PC-9 (cell line): ENCODE measurements around the gene FOXD2. TPM values are rescaled to one million over a fixed set of nuclear protein-coding genes. Genes with fewer than 3 reads are reported as not detected.

ENCODE experiments used
- Bru-seq: library from RNA; stranded (reverse); fragments of 400-500 nt; gene quantifications from one replicate; lab custom pipeline; 2021; lab: Mats Ljungman, UMichigan
- BruChase-seq, 2 experiments: library from RNA; stranded (reverse); fragments of 400-500 nt; gene quantifications; one replicate each; lab custom pipeline; 2021; lab: Mats Ljungman, UMichigan
- BruUV-seq: library from RNA; stranded (reverse); fragments of 400-500 nt; replicated peaks from 2 replicates; lab custom pipeline; 2021; lab: Mats Ljungman, UMichigan
- CTCF ChIA-PET: fragments of 300-600 bp; sonication (Branson Sonifier 250); formaldehyde crosslinking; loops from one replicate; lab custom pipeline; 2022; ENCODE audit warnings: antibody characterized with exemption; lab: Charles Lee
- POLR2A ChIA-PET: fragments of 300-600 bp; sonication (Branson Sonifier 250); formaldehyde crosslinking; loops from one replicate; lab custom pipeline; 2022; ENCODE audit warnings: antibody characterized with exemption; ENCODE audit not compliant: unreplicated experiment; lab: Charles Lee
- DNase-seq, 2 experiments: peaks; one replicate each; pipeline versions ENCODE4 v3.0.0 to v3.0.0-alpha.2; 2015 to 2022; ENCODE audit warnings: mixed read lengths in 1 of 2
- H2AFZ ChIP-seq: fragments of 200-600 bp; sonication (generic); 2 replicates; pipeline ENCODE4 v1.8.1; 2017; ENCODE audit warnings: antibody characterized with exemption
- H3F3A ChIP-seq: fragments of 200-600 bp; sonication (generic); 2 replicates; pipeline ENCODE4 v1.8.1; 2017; ENCODE audit warnings: antibody characterized with exemption, mild to moderate bottlenecking, low read depth; ENCODE audit not compliant: insufficient read depth
- H3K27ac ChIP-seq: fragments of 200-600 bp; sonication (generic); 2 replicates; pipeline ENCODE4 v1.6.1; 2016; ENCODE audit warnings: mixed run types
- H3K27me3 ChIP-seq: fragments of 200-600 bp; sonication (generic); 2 replicates; pipeline ENCODE4 v1.6.1; 2016; ENCODE audit warnings: low read depth, mixed run types; ENCODE audit not compliant: insufficient read depth
- H3K36me3 ChIP-seq: fragments of 200-600 bp; sonication (generic); 2 replicates; pipeline ENCODE4 v1.6.1; 2016; ENCODE audit warnings: low read depth, mixed run types
- H3K4me1 ChIP-seq: fragments of 200-600 bp; sonication (generic); replicated peaks from 2 replicates; pipeline ENCODE4 v1.6.1; 2016; ENCODE audit warnings: mixed run types; ENCODE audit not compliant: insufficient read depth
- H3K4me2 ChIP-seq: fragments of 200-600 bp; sonication (generic); 2 replicates; pipeline ENCODE4 v1.6.1; 2017; ENCODE audit warnings: mixed run types
- H3K4me3 ChIP-seq: fragments of 200-600 bp; sonication (generic); 2 replicates; pipeline ENCODE4 v1.6.1; 2016; ENCODE audit warnings: mixed run types
- H3K79me2 ChIP-seq: fragments of 200-600 bp; sonication (generic); 2 replicates; pipeline ENCODE4 v1.6.1; 2017; ENCODE audit warnings: low read depth, mixed run types
- H3K9me2 ChIP-seq: fragments of 200-600 bp; sonication (generic); 2 replicates; pipeline ENCODE4 v1.8.1; 2017; ENCODE audit warnings: mild to moderate bottlenecking; ENCODE audit not compliant: insufficient read depth
- H3K9me3 ChIP-seq: fragments of 200-600 bp; sonication (generic); 2 replicates; pipeline ENCODE4 v1.8.1; 2016; ENCODE audit warnings: low read depth; ENCODE audit not compliant: insufficient read depth
- H4K20me1 ChIP-seq: fragments of 200-600 bp; sonication (generic); 2 replicates; pipeline ENCODE4 v1.8.1; 2017; ENCODE audit not compliant: insufficient read depth
- EZH2 ChIP-seq: fragments of 200-600 bp; sonication (generic); IDR thresholded peaks from 2 replicates; pipeline ENCODE4 v1.8.0; 2017; ENCODE audit warnings: antibody characterized with exemption, low read depth
- intact Hi-C: fragments of 100-400 bp; cut with micrococcal nuclease; formaldehyde crosslinking; loops from one replicate; pipeline ENCODE4 v1.10.0; 2022; ENCODE audit not compliant: unreplicated experiment
- long read RNA-seq: library from polyadenylated mRNA; stranded (forward); transcript quantifications from one replicate; pipeline ENCODE4 v2.0.0, GENCODE V29; 2022
- total RNA-seq: library from RNA; stranded (reverse); gene quantifications from 2 replicates; pipeline ENCODE4 v1.2.3, GENCODE V29; 2021
- TF ChIP-seq, protein P1 (sequence below): fragments of 200-600 bp; sonication (generic); conservative IDR thresholded peaks from 2 replicates; pipeline ENCODE4 v1.6.1; 2017; ENCODE audit warnings: mixed run types, antibody characterized with exemption, mild to moderate bottlenecking, moderate library complexity

The FOXD2 gene
- total RNA-seq (0.35 and 0.48 TPM in 2 replicates), Bru-seq, nascent RNA (percentile 26 among the genes with signal in this experiment), BruChase-seq, experiment 1, labeled RNA remaining after a 2-hour chase (percentile 26 among the genes with signal in this experiment), BruChase-seq, experiment 2, labeled RNA remaining after a 6-hour chase (percentile 8 among the genes with signal in this experiment)
- long read RNA-seq: 0 reads

DNA sequence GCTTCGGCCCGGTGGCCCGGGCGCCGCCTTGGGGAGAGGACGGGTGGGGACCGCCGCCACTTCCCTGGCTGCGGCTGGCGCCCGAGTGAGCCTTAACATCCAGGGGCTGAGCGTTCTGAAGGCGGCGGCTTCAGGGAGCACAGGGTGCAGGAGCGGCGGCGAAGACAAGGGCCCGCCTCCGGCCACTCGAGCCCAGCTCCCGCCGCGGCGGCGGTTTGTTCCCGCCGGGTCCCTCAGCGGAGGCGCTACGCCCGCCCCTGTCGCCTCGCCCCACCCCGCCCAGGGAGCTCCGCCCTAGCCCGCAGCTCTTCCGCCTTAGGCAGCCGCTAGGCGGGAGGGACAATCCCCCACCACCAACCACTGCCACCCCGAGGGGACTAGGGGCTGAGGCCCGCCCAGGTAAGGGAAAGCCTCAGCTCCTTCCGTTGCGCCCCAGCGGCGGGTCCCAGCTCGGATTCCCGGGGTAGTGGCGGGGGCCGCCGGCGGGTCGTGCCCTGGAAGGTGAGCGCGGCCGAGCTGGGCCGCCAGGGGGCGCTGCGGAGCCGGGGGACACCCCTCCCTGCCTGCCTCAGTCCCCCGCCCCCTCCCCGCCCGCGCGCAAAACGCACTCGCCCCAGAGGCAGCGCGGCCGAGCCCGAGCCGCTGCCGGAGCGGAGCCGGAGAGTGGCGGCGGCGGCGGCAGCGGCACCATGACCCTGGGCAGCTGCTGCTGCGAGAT is at the start of gene FOXD2:
TSS of gene FOXD2 (plus strand) at position 598 of the 718 bp plus-strand sequence. CDS start at position 690, 92 bp downstream.
- H3K9me3 ChIP-seq: no peaks in the 10 kb centered on the region
- H2AFZ ChIP-seq: peak within 1 kb of the TSS; percentile 89
- peak within 1 kb of the TSS; percentile 89 for H3K4me2 ChIP-seq
- peaks cover 8% of the 10 kb centered on the region for H3K79me2 ChIP-seq
- H3K27ac ChIP-seq: peak within 1 kb of the TSS; percentile 56
- no TSS peak for BruUV-seq
- peaks cover 9% of the 10 kb centered on the region; the same call in 1 of the 2 replicates for H3F3A ChIP-seq
- TF ChIP-seq, protein P1, sequence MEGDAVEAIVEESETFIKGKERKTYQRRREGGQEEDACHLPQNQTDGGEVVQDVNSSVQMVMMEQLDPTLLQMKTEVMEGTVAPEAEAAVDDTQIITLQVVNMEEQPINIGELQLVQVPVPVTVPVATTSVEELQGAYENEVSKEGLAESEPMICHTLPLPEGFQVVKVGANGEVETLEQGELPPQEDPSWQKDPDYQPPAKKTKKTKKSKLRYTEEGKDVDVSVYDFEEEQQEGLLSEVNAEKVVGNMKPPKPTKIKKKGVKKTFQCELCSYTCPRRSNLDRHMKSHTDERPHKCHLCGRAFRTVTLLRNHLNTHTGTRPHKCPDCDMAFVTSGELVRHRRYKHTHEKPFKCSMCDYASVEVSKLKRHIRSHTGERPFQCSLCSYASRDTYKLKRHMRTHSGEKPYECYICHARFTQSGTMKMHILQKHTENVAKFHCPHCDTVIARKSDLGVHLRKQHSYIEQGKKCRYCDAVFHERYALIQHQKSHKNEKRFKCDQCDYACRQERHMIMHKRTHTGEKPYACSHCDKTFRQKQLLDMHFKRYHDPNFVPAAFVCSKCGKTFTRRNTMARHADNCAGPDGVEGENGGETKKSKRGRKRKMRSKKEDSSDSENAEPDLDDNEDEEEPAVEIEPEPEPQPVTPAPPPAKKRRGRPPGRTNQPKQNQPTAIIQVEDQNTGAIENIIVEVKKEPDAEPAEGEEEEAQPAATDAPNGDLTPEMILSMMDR: peak; percentile 86
- no peak for TF ChIP-seq EZH2
- H3K36me3 ChIP-seq: no peaks in the 10 kb centered on the region
- peak; percentile 77 to 94 for DNase-seq
- ChIA-PET POLR2A (interaction anchor here (0.5 to 0.6 kb wide), 8 partner anchors 104 to 999 kb away, joined by 3 to 33 read pairs (median 4); partner anchors contain the start of gene CMPK1), CTCF (interaction anchor here (0.5 to 1.6 kb wide), 26 partner anchors 9 to 335 kb away, joined by 3 to 36 read pairs (median 5); partner anchors contain the start of genes CMPK1, PDZK1IP1 and STIL)
- no peaks in the 10 kb centered on the region for H3K9me2 ChIP-seq
- H3K4me1 ChIP-seq: 0 out of 2 replicates have a peak, but pooled peaks cover 6% of the 10 kb centered on the region
- no peaks in the 10 kb centered on the region for H4K20me1 ChIP-seq
- peak within 1 kb of the TSS; percentile 68 for H3K4me3 ChIP-seq
- intact Hi-C loops: loop anchor here (1.0 to 5.0 kb wide), 4 partner anchors 125 to 289 kb away; partner anchors contain the start of genes PDZK1IP1 and STIL
- H3K27me3 ChIP-seq: no peaks in the 10 kb centered on the region

DNA sequence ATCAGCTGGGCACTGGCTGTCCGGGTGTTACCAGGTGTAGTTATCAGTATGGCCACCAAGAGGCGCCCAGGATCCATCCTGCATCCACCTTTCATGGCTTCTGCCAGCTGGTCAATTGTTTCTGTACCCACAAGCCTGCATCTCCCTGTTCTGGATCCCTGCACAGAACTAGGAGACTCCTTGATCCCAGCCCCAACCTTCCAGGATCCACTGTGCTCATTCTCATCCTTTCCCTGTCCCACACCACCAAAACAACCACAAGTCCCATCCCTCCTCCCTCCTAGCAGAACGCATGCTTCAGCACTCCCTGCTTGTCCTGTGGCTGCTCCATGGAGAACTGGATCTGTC is 49.0 kb upstream of the FOXD2 start:
- H4K20me1 ChIP-seq: no peaks in the 10 kb centered on the region
- no TSS peak for BruUV-seq
- H3F3A ChIP-seq: no peaks in the 10 kb centered on the region
- no peak overlapping the region for H2AFZ ChIP-seq
- ChIA-PET CTCF (interaction anchor here (0.6 to 1.8 kb wide), 5 partner anchors 9 to 338 kb away, joined by 3 to 18 read pairs (median 4); partner anchors contain the start of gene FOXD2), POLR2A (no interaction called here)
- H3K4me1 ChIP-seq: peaks cover 9% of the 10 kb centered on the region; the same call in 1 of the 2 replicates
- no peaks in the 10 kb centered on the region for H3K36me3 ChIP-seq
- no peak overlapping the region for H3K4me2 ChIP-seq
- intact Hi-C loops: loop anchor here (1.0 kb wide), 3 partner anchors 210 to 337 kb away; no protein-coding TSS in a partner anchor
- no peaks in the 10 kb centered on the region for H3K79me2 ChIP-seq
- H3K9me2 ChIP-seq: no peaks in the 10 kb centered on the region; the same call in 1 of the 2 replicates
- no peak overlapping the region for H3K27ac ChIP-seq
- no peaks in the 10 kb centered on the region for H3K9me3 ChIP-seq
- DNase-seq: peak; percentile 44 to 70
- H3K27me3 ChIP-seq: no peaks in the 10 kb centered on the region
- TF ChIP-seq, protein P1: peak; percentile 88
- TF ChIP-seq EZH2: no peak
- no peak overlapping the region for H3K4me3 ChIP-seq

DNA sequence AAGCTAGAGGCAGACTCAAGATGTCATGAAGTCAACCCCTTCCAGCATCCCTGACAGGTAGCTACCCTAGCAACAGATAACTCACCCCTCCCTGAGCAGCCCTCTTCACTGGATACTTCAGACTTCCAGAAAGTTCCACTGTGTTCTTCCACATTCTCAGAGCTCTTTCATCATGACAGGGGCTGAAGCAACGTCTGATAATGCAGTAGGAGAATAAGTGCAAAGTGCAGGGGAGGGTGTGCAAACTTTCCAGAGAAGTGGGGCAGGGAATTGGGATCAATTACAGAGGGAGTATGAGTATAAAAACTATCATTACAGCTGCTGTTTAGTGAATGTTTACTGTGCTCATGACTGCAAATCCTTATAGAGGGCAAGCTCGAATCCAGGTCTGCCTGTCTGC is 48.1 kb upstream of the FOXD2 start:
- Histone ChIP-seq H3K4me1 (peaks cover 9% of the 10 kb centered on the region; the same call in 1 of the 2 replicates), H3K27me3 (no peaks in the 10 kb centered on the region), H3K4me3 (no peak overlapping the region), H3K36me3 (no peaks in the 10 kb centered on the region), H3K9me3 (no peaks in the 10 kb centered on the region), H3K4me2 (no peak overlapping the region), H4K20me1 (no peaks in the 10 kb centered on the region), H3F3A (no peaks in the 10 kb centered on the region), H2AFZ (no peak overlapping the region), H3K79me2 (no peaks in the 10 kb centered on the region), H3K9me2 (no peaks in the 10 kb centered on the region; the same call in 1 of the 2 replicates), H3K27ac (no peak overlapping the region)
- no peak for DNase-seq
- TF ChIP-seq, protein P1: no peak
- no peak for TF ChIP-seq EZH2
- ChIA-PET CTCF (interaction anchor here (0.6 to 1.8 kb wide), 3 partner anchors 34 to 337 kb away, joined by 3 to 18 read pairs (median 4); no protein-coding TSS in a partner anchor), POLR2A (no interaction called here)
- no TSS peak for BruUV-seq
- intact Hi-C loops: loop anchor here (1.0 kb wide), 1 partner anchor 210 kb away; no protein-coding TSS in a partner anchor
